HG02938 (cell line): ENCODE data around the gene SLC35D3.
"Not testable (repeated sequence)": the region's sequence is repeated elsewhere in the genome, so short reads cannot be mapped to it uniquely, and the experiment has no call there.

Experiments used
- ATAC-seq: cut with Tn5 transposase; IDR thresholded peaks from one replicate; pipeline ENCODE4 v1.9.1; 2021; ENCODE audit warnings: mild to moderate bottlenecking, moderate library complexity; ENCODE audit not compliant: unreplicated experiment

The SLC35D3 gene

GRCh38 chr6:136922685-136923006 is 545 bp downstream of the SLC35D3 start:
- ATAC-seq, result no peak

- ATAC-seq, result no peak
These were observed 1.2 kb downstream of the SLC35D3 start for GRCh38 chr6:136923116-136923953.

- no peak for ATAC-seq
These were observed 2.0 kb downstream of the SLC35D3 start for GRCh38 chr6:136923954-136924673.

- no peak for ATAC-seq
These were observed 4.3 kb downstream of the SLC35D3 start for GRCh38 chr6:136926383-136926782.

- ATAC-seq, result no peak
These were observed 5.2 kb downstream of the SLC35D3 start for GRCh38 chr6:136927292-136927691.

GRCh38 chr6:136930528-136930927 is 8.4 kb downstream of the SLC35D3 start:
- no peak for ATAC-seq

GRCh38 chr6:136932599-136932998 is 10.5 kb downstream of the SLC35D3 start:
- no peak for ATAC-seq

GRCh38 chr6:136945072-136945471 is 23.0 kb downstream of the SLC35D3 start:
- no peak for ATAC-seq

GRCh38 chr6:136945711-136946121 is 23.6 kb downstream of the SLC35D3 start:
- no peak for ATAC-seq

GRCh38 chr6:136947037-136947436 is 24.9 kb downstream of the SLC35D3 start:
- ATAC-seq, result no peak

- not testable (repeated sequence) for ATAC-seq
These were observed 27.9 kb downstream of the SLC35D3 start for GRCh38 chr6:136949957-136950356.

- ATAC-seq, result no peak
These were observed 28.5 kb downstream of the SLC35D3 start for GRCh38 chr6:136950436-136951126.

GRCh38 chr6:136952714-136953260 is 30.7 kb downstream of the SLC35D3 start:
- no peak for ATAC-seq

GRCh38 chr6:136955123-136955522 is 33.0 kb downstream of the SLC35D3 start:
- ATAC-seq, result no peak

- ATAC-seq, result no peak
These were observed 34.8 kb downstream of the SLC35D3 start for GRCh38 chr6:136956590-136957544.

- no peak for ATAC-seq
These were observed 36.1 kb downstream of the SLC35D3 start for GRCh38 chr6:136958168-136958567.

GRCh38 chr6:136959471-136959891 is 37.4 kb downstream of the SLC35D3 start:
- ATAC-seq, result no peak

- ATAC-seq, result not testable (repeated sequence)
These were observed 37.8 kb downstream of the SLC35D3 start for GRCh38 chr6:136959935-136960334.

- no peak for ATAC-seq
These were observed 38.7 kb downstream of the SLC35D3 start for GRCh38 chr6:136960781-136961180.

GRCh38 chr6:136961848-136962247 is 39.7 kb downstream of the SLC35D3 start:
- ATAC-seq, result no peak
